HEK293 (cell line): Measurements from ENCODE around the gene SLC8A2.

Source experiments
- BCL11A ChIP-seq: fragments of 450-650 bp; formaldehyde crosslinking; IDR thresholded peaks from 2 replicates; pipeline ENCODE4 v1.5.1; 2016; ENCODE audit warnings: low read depth, missing biosample characterization, missing genetic modification characterization
- EGR2 ChIP-seq: fragments of 450-650 bp; formaldehyde crosslinking; IDR thresholded peaks from 2 replicates; pipeline ENCODE4 v1.5.1; 2016; ENCODE audit warnings: low read depth, missing biosample characterization, missing genetic modification characterization
- ELK4 ChIP-seq: IDR thresholded peaks from 2 replicates; pipeline ENCODE4 v1.6.1; 2011; ENCODE audit warnings: mild to moderate bottlenecking, low read depth, low read length, borderline replicate concordance
- FEZF1 ChIP-seq: fragments of 450-650 bp; formaldehyde crosslinking; IDR thresholded peaks from 2 replicates; pipeline ENCODE4 v1.5.1; 2016; ENCODE audit warnings: missing biosample characterization, missing genetic modification characterization
- GLIS2 ChIP-seq: fragments of 450-650 bp; formaldehyde crosslinking; IDR thresholded peaks from 2 replicates; pipeline ENCODE4 v1.5.1; 2016; ENCODE audit warnings: missing biosample characterization, missing genetic modification characterization
- HIC1 ChIP-seq: fragments of 450-650 bp; formaldehyde crosslinking; IDR thresholded peaks from 2 replicates; pipeline ENCODE4 v1.5.1; 2016; ENCODE audit warnings: missing biosample characterization, missing genetic modification characterization
- HOXA7 ChIP-seq: sonication (generic); formaldehyde crosslinking; IDR thresholded peaks from 2 replicates; pipeline ENCODE4 v1.8.1; 2022; ENCODE audit warnings: missing genetic modification reagents, borderline replicate concordance
- HOXD13 ChIP-seq: sonication (generic); formaldehyde crosslinking; IDR thresholded peaks from 2 replicates; pipeline ENCODE4 v1.8.0; 2022; ENCODE audit warnings: missing genetic modification reagents, borderline replicate concordance
- KLF1 ChIP-seq: fragments of 450-650 bp; formaldehyde crosslinking; IDR thresholded peaks from 2 replicates; pipeline ENCODE4 v1.5.1; 2016; ENCODE audit warnings: missing biosample characterization, missing genetic modification characterization
- KLF9 ChIP-seq: fragments of 450-650 bp; formaldehyde crosslinking; IDR thresholded peaks from 2 replicates; pipeline ENCODE4 v1.5.1; 2016; ENCODE audit warnings: missing biosample characterization, missing genetic modification characterization, low read depth
- PATZ1 ChIP-seq: fragments of 450-650 bp; formaldehyde crosslinking; IDR thresholded peaks from 2 replicates; pipeline ENCODE4 v1.5.1; 2016; ENCODE audit warnings: missing biosample characterization, missing genetic modification characterization
- SP2 ChIP-seq: fragments of 450-650 bp; formaldehyde crosslinking; IDR thresholded peaks from 2 replicates; pipeline ENCODE4 v1.5.1; 2016; ENCODE audit warnings: missing biosample characterization, missing genetic modification characterization
- WT1 ChIP-seq: fragments of 450-650 bp; formaldehyde crosslinking; IDR thresholded peaks from 2 replicates; pipeline ENCODE4 v1.5.1; 2016; ENCODE audit warnings: missing biosample characterization, missing genetic modification characterization
- YY2 ChIP-seq: fragments of 450-650 bp; formaldehyde crosslinking; IDR thresholded peaks from 2 replicates; pipeline ENCODE4 v1.5.1; 2016; ENCODE audit warnings: missing biosample characterization, missing genetic modification characterization
- ZBTB1 ChIP-seq: fragments of 450-650 bp; formaldehyde crosslinking; IDR thresholded peaks from 2 replicates; pipeline ENCODE4 v1.5.1; 2016; ENCODE audit warnings: missing biosample characterization, missing genetic modification characterization
- ZBTB20 ChIP-seq: fragments of 450-650 bp; formaldehyde crosslinking; IDR thresholded peaks from 2 replicates; pipeline ENCODE4 v1.5.1; 2016; ENCODE audit warnings: missing biosample characterization, missing genetic modification characterization
- ZBTB44 ChIP-seq: fragments of 450-650 bp; IDR thresholded peaks from 2 replicates; pipeline ENCODE4 v1.5.1; 2018; ENCODE audit warnings: missing biosample characterization, mild to moderate bottlenecking, missing genetic modification characterization
- ZFP69B ChIP-seq: fragments of 450-650 bp; formaldehyde crosslinking; IDR thresholded peaks from 2 replicates; pipeline ENCODE4 v1.5.1; 2016; ENCODE audit warnings: missing biosample characterization, missing genetic modification characterization
- ZNF10 ChIP-seq: fragments of 450-650 bp; formaldehyde crosslinking; IDR thresholded peaks from 2 replicates; pipeline ENCODE4 v1.5.1; 2017; ENCODE audit warnings: missing biosample characterization, missing genetic modification characterization
- ZNF18 ChIP-seq: fragments of 450-650 bp; formaldehyde crosslinking; IDR thresholded peaks from 2 replicates; pipeline ENCODE4 v1.5.1; 2016; ENCODE audit warnings: missing biosample characterization, missing genetic modification characterization
- ZNF223 ChIP-seq: fragments of 450-650 bp; formaldehyde crosslinking; IDR thresholded peaks from 2 replicates; pipeline ENCODE4 v1.5.1; 2016; ENCODE audit warnings: missing biosample characterization, missing genetic modification characterization
- ZNF26 ChIP-seq: fragments of 450-650 bp; formaldehyde crosslinking; IDR thresholded peaks from 2 replicates; pipeline ENCODE4 v1.5.1; 2016; ENCODE audit warnings: missing biosample characterization, missing genetic modification characterization
- ZNF292 ChIP-seq: fragments of 450-650 bp; formaldehyde crosslinking; IDR thresholded peaks from 2 replicates; pipeline ENCODE4 v1.5.1; 2016; ENCODE audit warnings: low read depth, missing biosample characterization, missing genetic modification characterization, borderline replicate concordance
- ZNF311 ChIP-seq: fragments of 450-650 bp; formaldehyde crosslinking; IDR thresholded peaks from 2 replicates; pipeline ENCODE4 v1.5.1; 2017; ENCODE audit warnings: missing biosample characterization, missing genetic modification characterization, borderline replicate concordance
- ZNF335 ChIP-seq: fragments of 450-650 bp; formaldehyde crosslinking; conservative IDR thresholded peaks from 2 replicates; pipeline ENCODE4 v1.5.1; 2016; ENCODE audit warnings: missing biosample characterization, missing genetic modification characterization
- ZNF366 ChIP-seq: fragments of 450-650 bp; formaldehyde crosslinking; conservative IDR thresholded peaks from 2 replicates; pipeline ENCODE4 v1.5.1; 2016; ENCODE audit warnings: missing biosample characterization, missing genetic modification characterization
- ZNF510 ChIP-seq: fragments of 450-650 bp; formaldehyde crosslinking; IDR thresholded peaks from 2 replicates; pipeline ENCODE4 v1.5.1; 2018; ENCODE audit warnings: mild to moderate bottlenecking, missing genetic modification characterization, missing biosample characterization; ENCODE audit not compliant: insufficient replicate concordance
- ZNF600 ChIP-seq: fragments of 450-650 bp; formaldehyde crosslinking; IDR thresholded peaks from 2 replicates; pipeline ENCODE4 v1.5.1; 2016; ENCODE audit warnings: missing biosample characterization, missing genetic modification characterization
- ZNF654 ChIP-seq: fragments of 450-650 bp; formaldehyde crosslinking; IDR thresholded peaks from 2 replicates; pipeline ENCODE4 v1.5.1; 2016; ENCODE audit warnings: low read depth, missing biosample characterization, missing genetic modification characterization
- ZNF670 ChIP-seq: fragments of 450-650 bp; formaldehyde crosslinking; IDR thresholded peaks from 2 replicates; pipeline ENCODE4 v1.5.1; 2016; ENCODE audit warnings: missing biosample characterization, missing genetic modification characterization, low read depth
- ZNF76 ChIP-seq: fragments of 450-650 bp; formaldehyde crosslinking; IDR thresholded peaks from 2 replicates; pipeline ENCODE4; 2016; ENCODE audit warnings: low read depth, missing biosample characterization, missing genetic modification characterization, borderline replicate concordance
- ZNF791 ChIP-seq: fragments of 450-650 bp; formaldehyde crosslinking; IDR thresholded peaks from 2 replicates; pipeline ENCODE4 v1.5.1; 2016; ENCODE audit warnings: missing biosample characterization, missing genetic modification characterization

SLC8A2 gene

DNA sequence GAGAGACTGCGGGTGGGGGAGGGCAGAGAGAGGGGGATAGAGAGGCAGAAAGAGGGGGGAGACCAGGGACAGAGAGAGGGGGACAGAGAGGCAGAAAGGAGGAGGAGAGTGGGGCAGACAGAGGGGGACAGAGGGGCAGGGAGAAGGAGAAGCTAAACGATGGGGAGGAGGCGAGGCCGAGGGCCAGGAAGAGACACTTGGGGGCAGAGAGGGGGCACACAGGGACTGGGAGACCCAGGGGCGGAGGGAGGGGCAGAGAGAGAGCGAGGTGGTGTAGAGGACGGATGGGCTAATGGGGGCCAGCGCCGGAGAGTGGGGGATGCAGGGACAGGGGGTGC is 53.0 kb downstream of the SLC8A2 start (continued):
- TF ChIP-seq PATZ1 (tag by site-specific recombination) (peak; percentile 96), ZBTB20 (tag by site-specific recombination) (peak; percentile 35; the same call in 1 of the 2 replicates), ZNF26 (tag by site-specific recombination) (no peak), ZNF10 (tag by site-specific recombination) (no peak), HIC1 (tag by site-specific recombination) (0 out of 2 replicates have a peak, but pooled peaks have one; percentile 20), ZNF510 (no peak), ELK4 (no peak), ZBTB44 (tag by site-specific recombination) (no peak), BCL11A (tag by site-specific recombination) (peak; percentile 51; the same call in 1 of the 2 replicates), YY2 (tag by site-specific recombination) (no peak), KLF9 (tag by site-specific recombination) (0 out of 2 replicates have a peak, but pooled peaks have one; percentile 21), ZNF791 (tag by site-specific recombination) (no peak), SP2 (tag by site-specific recombination) (peak; percentile 21; the same call in 1 of the 2 replicates), EGR2 (tag by site-specific recombination) (peak; percentile 70; the same call in 1 of the 2 replicates), ZNF76 (tag by site-specific recombination) (peak; percentile 33; the same call in 1 of the 2 replicates), HOXA7 (no peak), ZNF292 (tag by site-specific recombination) (no peak), ZNF18 (no peak), ZNF335 (tag by site-specific recombination) (peak; percentile 57), ZNF670 (tag by site-specific recombination) (no peak), ZNF600 (no peak), ZBTB1 (tag by site-specific recombination) (no peak), ZNF311 (tag by site-specific recombination) (no peak), FEZF1 (tag by site-specific recombination) (no peak), ZFP69B (0 out of 2 replicates have a peak, but pooled peaks have one; percentile 22), GLIS2 (tag by site-specific recombination) (peak; percentile 89), KLF1 (tag by site-specific recombination) (peak; percentile 53), ZNF223 (tag by site-specific recombination) (0 out of 2 replicates have a peak, but pooled peaks have one; percentile 11), WT1 (tag by site-specific recombination) (peak; percentile 49), ZNF654 (tag by site-specific recombination) (no peak), ZNF366 (tag by site-specific recombination) (peak; percentile 83), HOXD13 (CRISPR knock-in tag) (no peak)
